Astrocyte (in vitro differentiated cells and primary cell): ENCODE measurements around the gene VPS13D. TPM values are rescaled to one million over a fixed set of nuclear protein-coding genes. Genes with fewer than 3 reads are reported as not detected.
A peak's percentile ranks its signal among the peaks of the same experiment; 100 is the strongest.
"Not testable (repeated sequence)": the region's sequence is repeated elsewhere in the genome, so short reads cannot be mapped to it uniquely, and the experiment has no call there.

Experiments used
- DNase-seq: peaks from one replicate; pipeline ENCODE4 v3.0.0-alpha.2; 2010; ENCODE audit warnings: low read depth
- FAIRE-seq: peaks from 2 replicates; lab custom pipeline; 2011; peaks lifted over from hg19 to GRCh38; lab: Jason Lieb, UNC
- H2AFZ ChIP-seq: 2 replicates; pipeline ENCODE4 v1.6.0; 2012; ENCODE audit warnings: low read depth, low read length, inconsistent platforms
- H3K27ac ChIP-seq: 2 replicates; pipeline ENCODE4 v1.5.1; 2011; ENCODE audit warnings: low read depth, low read length, inconsistent platforms
- H3K27me3 ChIP-seq: 2 replicates; pipeline ENCODE4 v1.6.0; 2011; ENCODE audit warnings: low read length, inconsistent platforms; ENCODE audit not compliant: insufficient read depth
- H3K36me3 ChIP-seq: 2 replicates; pipeline ENCODE4 v1.5.1; 2011; ENCODE audit warnings: low read length, inconsistent platforms; ENCODE audit not compliant: insufficient read depth
- H3K4me1 ChIP-seq: 2 replicates; pipeline ENCODE4 v1.5.1; 2011; ENCODE audit warnings: low read length, inconsistent platforms; ENCODE audit not compliant: insufficient read depth
- H3K4me2 ChIP-seq: 2 replicates; pipeline ENCODE4 v1.6.0; 2012; ENCODE audit warnings: low read length, inconsistent platforms
- H3K4me3 ChIP-seq: 2 replicates; pipeline ENCODE4 v1.5.1; 2011; ENCODE audit warnings: low read depth, mild to moderate bottlenecking, low read length, inconsistent platforms; ENCODE audit not compliant: insufficient read depth
- H3K79me2 ChIP-seq: 2 replicates; pipeline ENCODE4 v1.6.0; 2012; ENCODE audit warnings: mild to moderate bottlenecking, low read length, inconsistent platforms; ENCODE audit not compliant: insufficient read depth
- H3K9ac ChIP-seq: 2 replicates; pipeline ENCODE4 v1.6.0; 2012; ENCODE audit warnings: mild to moderate bottlenecking, low read length, inconsistent platforms
- H3K9me3 ChIP-seq: 2 replicates; pipeline ENCODE4 v1.5.1; 2012; ENCODE audit warnings: low read depth, mild to moderate bottlenecking, low read length, inconsistent platforms; ENCODE audit not compliant: insufficient read depth
- H4K20me1 ChIP-seq: 2 replicates; pipeline ENCODE4 v1.6.0; 2012; ENCODE audit warnings: low read length, inconsistent platforms; ENCODE audit not compliant: insufficient read depth
- H3K27ac Mint-ChIP-seq: one replicate; pipeline ENCODE4 v1.8.0; 2021; ENCODE audit warnings: mild to moderate bottlenecking, mixed read lengths; ENCODE audit not compliant: unreplicated experiment
- H3K27me3 Mint-ChIP-seq: one replicate; pipeline ENCODE4 v1.8.0; 2021; ENCODE audit warnings: low read depth, mixed read lengths; ENCODE audit not compliant: unreplicated experiment
- H3K36me3 Mint-ChIP-seq: one replicate; pipeline ENCODE4 v1.8.0; 2021; ENCODE audit warnings: low read depth, mixed read lengths; ENCODE audit not compliant: unreplicated experiment
- H3K4me1 Mint-ChIP-seq: one replicate; pipeline ENCODE4 v1.8.0; 2021; ENCODE audit warnings: low read depth, mixed read lengths; ENCODE audit not compliant: unreplicated experiment
- H3K4me3 Mint-ChIP-seq: one replicate; pipeline ENCODE4 v1.8.0; 2021; ENCODE audit warnings: mild to moderate bottlenecking, moderate library complexity, mixed read lengths; ENCODE audit not compliant: unreplicated experiment
- H3K9me3 Mint-ChIP-seq: one replicate; pipeline ENCODE4 v1.8.0; 2021; ENCODE audit warnings: mild to moderate bottlenecking, mixed read lengths; ENCODE audit not compliant: unreplicated experiment
- EZH2 ChIP-seq: IDR thresholded peaks from 2 replicates; pipeline ENCODE4 v1.6.1; 2012; ENCODE audit warnings: mild to moderate bottlenecking, low read length, inconsistent platforms; ENCODE audit not compliant: insufficient read depth
- total RNA-seq: library from RNA; stranded (reverse); gene quantifications from 2 replicates; pipeline ENCODE4 v1.2.1, GENCODE V29; 2021
- TF ChIP-seq, protein P1 (sequence below): IDR thresholded peaks from 2 replicates; pipeline ENCODE4 v1.5.1; 2011; ENCODE audit warnings: low read depth, mild to moderate bottlenecking, inconsistent platforms, low read length, moderate library complexity; ENCODE audit not compliant: insufficient read depth

Gene VPS13D
- total RNA-seq, 1 donor from 2014 or later, result 25.9 TPM

DNA sequence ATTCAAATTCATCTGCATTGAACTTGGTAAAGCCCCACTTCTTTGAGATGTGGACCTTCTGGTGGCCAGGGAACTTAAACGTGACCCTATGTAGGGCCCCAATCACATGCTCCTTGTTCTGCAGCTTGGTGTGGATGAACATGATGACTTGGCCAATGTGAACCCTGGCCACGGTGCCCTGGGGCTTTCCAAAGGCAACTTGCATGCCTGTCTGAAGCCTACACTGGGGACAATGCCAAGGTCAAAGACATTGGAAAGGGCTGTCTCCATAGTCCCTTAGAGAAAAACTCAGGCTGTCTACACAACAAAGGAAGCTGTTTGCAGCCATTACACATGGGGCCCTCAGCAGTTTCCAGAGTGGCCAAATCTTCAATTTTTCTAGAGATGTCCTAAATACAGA is 8.9 kb upstream of the VPS13D start:
- H3K27me3 Mint-ChIP-seq, result peaks cover 16% of the 10 kb centered on the region
- Histone ChIP-seq H3K4me3 (no peak overlapping the region), H3K36me3 (no peaks in the 10 kb centered on the region), H3K79me2 (no peaks in the 10 kb centered on the region), H3K4me1 (no peaks in the 10 kb centered on the region), H2AFZ (no peak overlapping the region), H4K20me1 (no peaks in the 10 kb centered on the region), H3K9ac (no peak overlapping the region), H3K9me3 (no peaks in the 10 kb centered on the region), H3K27me3 (peaks cover 5% of the 10 kb centered on the region), H3K27ac (no peak overlapping the region), H3K4me2 (no peak overlapping the region)
- FAIRE-seq (no peak), DNase-seq (no peak)
- H3K9me3 Mint-ChIP-seq, result peaks cover 21% of the 10 kb centered on the region
- H3K36me3 Mint-ChIP-seq, result no peaks in the 10 kb centered on the region
- no peak overlapping the region for H3K27ac Mint-ChIP-seq
- TF ChIP-seq, protein P1, sequence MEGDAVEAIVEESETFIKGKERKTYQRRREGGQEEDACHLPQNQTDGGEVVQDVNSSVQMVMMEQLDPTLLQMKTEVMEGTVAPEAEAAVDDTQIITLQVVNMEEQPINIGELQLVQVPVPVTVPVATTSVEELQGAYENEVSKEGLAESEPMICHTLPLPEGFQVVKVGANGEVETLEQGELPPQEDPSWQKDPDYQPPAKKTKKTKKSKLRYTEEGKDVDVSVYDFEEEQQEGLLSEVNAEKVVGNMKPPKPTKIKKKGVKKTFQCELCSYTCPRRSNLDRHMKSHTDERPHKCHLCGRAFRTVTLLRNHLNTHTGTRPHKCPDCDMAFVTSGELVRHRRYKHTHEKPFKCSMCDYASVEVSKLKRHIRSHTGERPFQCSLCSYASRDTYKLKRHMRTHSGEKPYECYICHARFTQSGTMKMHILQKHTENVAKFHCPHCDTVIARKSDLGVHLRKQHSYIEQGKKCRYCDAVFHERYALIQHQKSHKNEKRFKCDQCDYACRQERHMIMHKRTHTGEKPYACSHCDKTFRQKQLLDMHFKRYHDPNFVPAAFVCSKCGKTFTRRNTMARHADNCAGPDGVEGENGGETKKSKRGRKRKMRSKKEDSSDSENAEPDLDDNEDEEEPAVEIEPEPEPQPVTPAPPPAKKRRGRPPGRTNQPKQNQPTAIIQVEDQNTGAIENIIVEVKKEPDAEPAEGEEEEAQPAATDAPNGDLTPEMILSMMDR, result no peak
- no peak for TF ChIP-seq EZH2
- no peaks in the 10 kb centered on the region for H3K4me1 Mint-ChIP-seq
- no peak overlapping the region for H3K4me3 Mint-ChIP-seq

DNA sequence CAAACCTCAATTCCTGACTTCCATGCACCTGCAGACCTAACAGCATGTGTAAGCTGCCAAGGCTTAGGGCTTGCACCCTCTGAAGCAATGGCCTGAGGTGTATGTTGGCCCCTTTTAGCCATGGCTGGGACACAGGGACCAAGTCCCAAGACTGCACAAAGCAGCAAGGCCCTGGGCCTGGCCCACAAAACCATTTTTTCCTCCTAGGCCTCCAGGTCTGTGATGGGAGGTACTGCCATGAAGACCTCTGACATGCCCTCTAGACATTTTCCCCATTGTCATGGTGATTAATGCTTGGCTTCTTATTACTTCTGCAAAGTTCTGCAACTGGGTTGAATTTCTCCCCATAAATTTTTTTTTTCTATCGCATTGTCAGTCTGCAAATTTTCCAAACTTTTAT is 7.1 kb upstream of the VPS13D start:
- DNase-seq, H3K4me1 Mint-ChIP-seq, H3K9me3 ChIP-seq, H3K27me3 Mint-ChIP-seq, H3K9ac ChIP-seq, H3K27ac ChIP-seq, H3K79me2 ChIP-seq, H3K4me3 Mint-ChIP-seq, FAIRE-seq, H3K4me1 ChIP-seq, H2AFZ ChIP-seq, H3K36me3 Mint-ChIP-seq, H3K4me3 ChIP-seq, H4K20me1 ChIP-seq, H3K27ac Mint-ChIP-seq, H3K36me3 ChIP-seq, H3K4me2 ChIP-seq, H3K27me3 ChIP-seq: not testable (repeated sequence)
- H3K9me3 Mint-ChIP-seq, result peaks cover 18% of the 10 kb centered on the region

DNA sequence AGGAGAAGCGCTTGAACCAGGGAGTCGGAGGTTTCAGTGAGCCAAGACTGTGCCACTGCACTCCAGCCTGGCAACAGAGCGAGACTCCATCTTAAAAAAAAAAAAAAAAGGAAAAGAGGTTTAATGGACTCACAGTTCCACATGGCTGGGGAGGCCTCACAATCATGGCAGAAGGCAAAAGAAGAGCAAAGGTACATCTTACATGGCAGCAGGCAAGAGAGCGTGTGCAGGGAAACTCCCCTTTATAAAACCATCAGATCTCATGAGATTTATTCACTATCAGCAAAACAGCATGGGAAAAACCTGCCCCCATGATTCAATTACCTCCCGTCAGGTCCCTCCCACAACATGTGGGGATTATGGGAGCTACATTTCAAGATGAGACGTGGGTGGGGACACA is 5.7 kb upstream of the VPS13D start:
- H3K27me3 Mint-ChIP-seq, result not testable (repeated sequence)

DNA sequence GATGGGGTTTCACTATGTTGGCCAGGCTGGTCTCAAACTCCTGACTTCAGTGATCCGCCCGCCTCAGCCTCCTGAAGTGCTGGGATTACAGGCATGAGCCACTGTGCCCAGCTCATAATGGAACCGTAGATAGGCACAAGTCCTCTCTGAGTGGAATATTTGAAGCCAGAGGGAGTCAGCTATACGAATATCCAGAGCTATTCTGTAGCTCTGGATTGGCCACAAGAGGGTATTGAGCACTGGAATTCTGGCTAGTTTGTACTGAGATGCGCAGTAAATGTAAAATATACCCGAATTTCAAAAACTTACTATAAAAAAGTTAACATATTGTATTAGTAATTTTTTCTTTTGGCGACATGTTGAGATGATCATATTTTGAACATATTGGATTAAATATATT is 851 bp upstream of the VPS13D start:
- Histone ChIP-seq H3K79me2 (peaks cover 35% of the 10 kb centered on the region), H3K9ac (no peak overlapping the region), H3K27me3 (no peaks in the 10 kb centered on the region), H3K27ac (no peak overlapping the region), H3K9me3 (no peaks in the 10 kb centered on the region), H3K4me3 (no peak overlapping the region), H3K36me3 (no peaks in the 10 kb centered on the region), H2AFZ (no peak overlapping the region), H3K4me2 (no peak overlapping the region), H4K20me1 (peaks cover 26% of the 10 kb centered on the region), H3K4me1 (peaks cover 8% of the 10 kb centered on the region)
- Mint-ChIP-seq H3K4me3 (peak overlapping the region; percentile 83), H3K27ac (no peak overlapping the region), H3K36me3 (no peaks in the 10 kb centered on the region), H3K4me1 (no peaks in the 10 kb centered on the region), H3K9me3 (peaks cover 6% of the 10 kb centered on the region), H3K27me3 (no peaks in the 10 kb centered on the region)
- DNase-seq, result no peak
- FAIRE-seq, result no peak
- TF ChIP-seq, protein P1, result no peak

More for the DNA sequence above, 5.7 kb upstream of the VPS13D start:
- not testable (repeated sequence) for H3K79me2 ChIP-seq, H3K27ac ChIP-seq, H3K4me2 ChIP-seq, H3K36me3 Mint-ChIP-seq, H4K20me1 ChIP-seq, H3K27me3 ChIP-seq, H3K27ac Mint-ChIP-seq, H2AFZ ChIP-seq, H3K9ac ChIP-seq, H3K4me3 ChIP-seq, H3K4me1 ChIP-seq, H3K4me3 Mint-ChIP-seq, DNase-seq, H3K4me1 Mint-ChIP-seq, H3K9me3 ChIP-seq, FAIRE-seq, H3K36me3 ChIP-seq
- H3K9me3 Mint-ChIP-seq, result peaks cover 18% of the 10 kb centered on the region
